DMS114 treated with DMSO at 0.1 percent for 48 hours (cell line): ENCODE data around the gene CFAP70.
"Not testable (repeated sequence)": the region's sequence is repeated elsewhere in the genome, so short reads cannot be mapped to it uniquely, and the experiment has no call there.

ENCODE experiments used
- DNase-seq: peaks from one replicate; lab custom pipeline; 2025; ENCODE audit not compliant: unreplicated experiment; lab: John Stamatoyannopoulos, UW

The CFAP70 gene

GRCh38 chr10:73340121-73340520, 18.5 kb downstream of the CFAP70 start:
- DNase-seq = no peak

DNA sequence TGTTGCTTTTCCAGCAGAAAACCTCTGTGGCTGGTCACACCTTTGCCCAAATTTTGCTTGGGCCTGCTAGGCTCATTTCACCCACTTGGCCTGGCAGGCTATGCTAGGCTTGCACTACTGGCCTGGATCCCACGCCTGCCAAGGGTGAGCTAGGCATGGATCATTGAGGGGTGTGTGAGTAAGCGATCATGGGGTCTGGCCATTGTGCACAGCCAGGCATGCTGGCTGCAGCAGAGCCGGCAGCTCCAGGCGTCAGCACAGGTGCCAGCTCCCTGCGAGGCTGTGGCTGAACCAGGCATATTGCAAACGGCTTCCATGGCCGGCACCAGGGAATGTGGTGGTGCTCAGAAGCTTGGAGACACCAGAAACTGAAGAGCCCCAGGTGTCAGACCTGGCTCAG, 19.2 kb downstream of the CFAP70 start:
- no peak for DNase-seq

- DNase-seq = no peak
These were observed 19.8 kb downstream of the CFAP70 start for GRCh38 chr10:73338801-73339368.

DNA sequence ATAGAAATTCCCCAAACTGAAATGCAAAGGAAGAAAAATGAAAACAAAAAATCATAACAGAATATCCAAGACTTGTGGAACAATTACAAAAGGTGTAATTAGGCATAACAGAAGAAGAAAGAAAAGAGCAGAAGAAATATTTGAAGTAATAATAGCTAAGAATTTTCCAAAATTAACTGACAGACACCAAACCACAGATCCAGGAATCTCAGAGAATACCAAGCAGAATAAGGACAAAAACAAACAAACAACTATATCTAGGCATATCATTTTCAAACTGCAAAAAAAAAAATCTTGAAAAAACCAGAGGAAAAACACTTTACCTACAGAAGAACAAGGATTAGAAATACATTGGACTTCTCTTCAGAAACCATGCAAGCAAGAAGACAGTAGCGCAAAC, 25.5 kb downstream of the CFAP70 start:
- DNase-seq = no peak

DNA sequence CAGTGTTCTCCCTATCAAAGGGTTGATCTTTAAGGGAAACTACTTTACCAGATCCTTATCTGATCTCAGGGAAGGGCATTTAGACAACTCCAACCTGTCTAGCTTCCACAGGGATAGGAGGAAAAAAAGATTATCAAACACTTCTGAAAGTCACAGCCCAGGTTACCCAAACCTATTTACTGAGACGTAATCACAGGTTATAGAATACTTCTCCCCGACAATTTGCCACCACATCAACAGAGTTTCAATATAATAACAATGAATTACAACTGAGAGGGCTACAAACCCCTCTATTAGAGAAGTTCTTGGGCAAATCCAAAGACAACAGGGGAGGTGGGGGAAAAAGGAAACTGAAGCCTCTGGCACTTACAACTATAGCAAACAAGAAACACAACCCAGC, 26.3 kb downstream of the CFAP70 start:
- no peak for DNase-seq

DNA sequence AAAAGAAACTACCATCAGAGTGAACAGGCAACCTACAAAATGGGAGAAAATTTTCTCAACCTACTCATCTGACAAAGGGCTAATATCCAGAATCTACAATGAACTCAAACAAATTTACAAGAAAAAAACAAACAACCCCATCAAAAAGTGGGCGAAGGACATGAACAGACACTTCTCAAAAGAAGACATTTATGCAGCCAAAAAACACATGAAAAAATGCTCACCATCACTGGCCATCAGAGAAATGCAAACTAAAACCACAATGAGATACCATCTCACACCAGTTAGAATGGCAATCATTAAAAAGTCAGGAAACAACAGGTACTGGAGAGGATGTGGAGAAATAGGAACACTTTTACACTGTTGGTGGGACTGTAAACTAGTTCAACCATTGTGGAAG, 30.1 kb downstream of the CFAP70 start:
- DNase-seq = not testable (repeated sequence)

DNA sequence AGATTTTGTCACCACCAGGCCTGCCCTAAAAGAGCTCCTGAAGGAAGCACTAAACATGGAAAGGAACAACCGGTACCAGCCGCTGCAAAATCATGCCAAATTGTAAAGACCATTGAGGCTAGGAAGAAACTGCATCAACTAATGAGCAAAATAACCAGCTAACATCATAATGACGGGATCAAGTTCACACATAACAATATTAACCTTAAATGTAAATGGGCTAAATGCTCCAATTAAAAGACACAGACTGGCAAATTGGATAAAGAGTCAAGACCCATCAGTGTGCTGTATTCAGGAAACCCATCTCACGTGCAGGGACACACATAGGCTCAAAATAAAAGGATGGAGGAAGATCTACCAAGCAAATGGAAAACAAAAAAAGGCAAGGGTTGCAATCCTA, 33.4 kb downstream of the CFAP70 start:
- DNase-seq = not testable (repeated sequence)

GRCh38 chr10:73323582-73323981, 35.1 kb downstream of the CFAP70 start:
- not testable (repeated sequence) for DNase-seq

DNA sequence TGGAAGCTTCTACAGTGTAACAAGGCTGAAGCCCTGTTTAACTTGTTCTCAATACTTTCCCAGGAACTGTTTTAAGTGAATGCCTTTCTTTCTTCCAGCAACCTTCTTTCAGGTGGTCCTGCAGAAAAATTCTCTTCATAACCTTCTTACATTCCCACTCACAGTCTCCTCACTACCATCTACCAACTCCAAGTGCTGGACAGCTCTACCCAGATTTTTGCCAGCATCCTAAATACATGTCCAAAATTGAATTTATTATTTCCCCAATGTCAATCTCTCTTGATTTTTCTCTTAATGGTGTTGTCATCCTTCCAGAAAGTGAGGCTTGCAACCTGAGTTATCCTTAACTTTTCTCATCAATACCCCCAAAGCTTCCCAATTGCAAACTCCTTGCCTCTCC, 48.2 kb downstream of the CFAP70 start:
- no peak for DNase-seq

DNA sequence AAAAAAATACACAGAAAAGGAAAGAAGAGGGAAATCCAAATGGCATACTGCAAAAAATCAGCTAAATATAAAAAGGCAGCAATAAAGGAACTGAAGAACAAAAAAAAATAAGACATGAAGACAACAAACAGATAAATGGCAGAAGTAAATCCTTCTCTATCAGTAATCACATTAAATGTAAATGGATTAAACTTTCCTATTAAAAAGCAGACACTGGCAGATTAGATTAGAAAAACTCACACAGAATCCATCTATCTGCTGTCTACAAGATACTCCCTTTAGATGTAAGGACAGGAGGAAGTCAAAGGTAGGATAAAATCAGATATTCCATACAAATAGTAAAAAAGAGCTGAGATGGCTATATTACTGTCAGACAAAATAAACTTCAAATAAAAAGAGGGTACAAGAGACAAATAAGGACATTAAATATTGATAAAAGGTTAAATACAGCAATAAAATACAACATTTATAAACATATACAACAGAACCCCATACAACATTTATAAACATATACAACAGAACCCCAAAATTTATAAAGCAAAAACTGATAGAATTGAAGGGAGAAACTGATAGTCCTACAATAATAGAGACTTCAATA, 51.4 kb downstream of the CFAP70 start:
- DNase-seq = no peak

GRCh38 chr10:73306171-73306708, 52.4 kb downstream of the CFAP70 start:
- no peak for DNase-seq

DNA sequence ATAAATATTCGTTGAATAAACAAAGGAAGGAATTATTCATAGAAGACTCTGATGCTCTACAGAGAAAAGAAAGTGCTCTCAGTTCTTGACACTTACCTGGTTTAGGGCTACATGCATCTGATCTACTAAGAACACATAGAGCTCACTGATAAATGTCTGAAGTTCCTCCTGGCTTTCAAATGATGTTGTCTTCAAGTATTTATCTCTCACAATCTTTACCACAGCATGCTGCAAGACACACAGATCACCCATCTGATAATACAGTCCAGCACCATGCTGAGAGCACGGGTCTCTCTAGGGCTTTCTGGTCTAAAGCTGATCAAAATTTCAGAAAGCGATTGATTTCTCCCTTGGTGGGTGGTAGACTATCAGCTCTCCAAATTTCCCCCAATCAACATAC, 61.7 kb downstream of the CFAP70 start:
- no peak for DNase-seq

DNA sequence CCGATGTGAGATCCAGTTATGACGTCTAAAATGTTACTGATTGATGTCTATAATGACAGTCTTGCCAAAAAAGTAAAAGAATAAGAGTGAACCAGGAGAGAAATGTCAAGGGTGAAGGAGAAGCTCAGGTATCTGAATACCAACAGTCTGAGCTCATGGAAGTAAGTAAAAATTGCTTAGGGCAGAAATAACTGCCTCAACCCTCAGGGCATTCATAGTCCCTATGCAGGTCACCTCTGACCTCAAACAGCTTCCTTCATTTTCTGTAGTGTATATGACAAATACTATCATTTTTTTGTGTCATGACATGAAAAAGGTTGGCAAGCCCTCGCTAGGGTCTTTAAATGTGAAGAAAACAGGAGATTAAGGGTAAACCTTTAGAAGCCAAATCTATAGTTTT, 65.2 kb downstream of the CFAP70 start:
- DNase-seq = no peak

- DNase-seq = no peak
These were observed 68.7 kb downstream of the CFAP70 start for GRCh38 chr10:73289958-73290357.

DNA sequence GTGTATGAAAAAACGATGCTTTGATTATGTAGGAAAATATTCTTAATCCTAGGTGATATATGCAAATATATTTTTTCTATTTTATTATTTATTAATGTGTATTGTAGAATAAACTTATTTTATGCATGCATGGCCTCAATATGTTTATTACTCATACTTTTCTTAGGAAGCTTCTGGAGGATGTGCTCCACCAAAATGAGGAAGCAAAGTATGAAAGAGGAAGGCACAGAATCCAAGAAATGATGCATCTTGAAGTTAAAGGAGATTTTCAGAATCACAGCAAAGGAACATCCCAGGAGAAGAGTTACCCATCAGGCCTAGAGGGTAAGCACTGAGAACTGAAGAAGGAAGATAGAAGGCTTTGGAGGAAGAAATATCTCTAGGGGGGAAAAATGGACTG, 71.2 kb downstream of the CFAP70 start:
- DNase-seq = no peak

- DNase-seq = no peak
These were observed 77.6 kb downstream of the CFAP70 start for GRCh38 chr10:73281097-73281496.

DNA sequence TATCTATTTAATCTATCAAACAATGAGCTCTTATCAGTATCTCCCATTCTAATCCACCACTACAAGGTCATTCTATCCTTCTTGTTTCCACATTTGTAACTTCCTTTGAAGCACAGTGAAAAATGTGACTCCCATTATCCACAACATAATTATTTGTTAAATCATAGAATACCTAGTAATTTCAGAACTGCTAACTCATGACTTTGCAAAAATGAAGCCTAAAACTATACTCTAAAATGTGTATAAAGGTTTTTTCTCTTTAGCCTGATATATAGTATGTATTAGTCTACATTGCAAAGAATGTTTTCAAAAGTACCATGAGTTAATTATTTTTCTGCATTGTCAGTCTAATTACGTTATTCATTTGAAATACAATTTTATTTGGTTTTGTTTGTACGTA, 94.2 kb downstream of the CFAP70 start:
- no peak for DNase-seq

GRCh38 chr10:73263693-73264347, 94.8 kb downstream of the CFAP70 start:
- peak; percentile 47 for DNase-seq

- DNase-seq = no peak
These were observed 95.6 kb downstream of the CFAP70 start for GRCh38 chr10:73262880-73263555.

DNA sequence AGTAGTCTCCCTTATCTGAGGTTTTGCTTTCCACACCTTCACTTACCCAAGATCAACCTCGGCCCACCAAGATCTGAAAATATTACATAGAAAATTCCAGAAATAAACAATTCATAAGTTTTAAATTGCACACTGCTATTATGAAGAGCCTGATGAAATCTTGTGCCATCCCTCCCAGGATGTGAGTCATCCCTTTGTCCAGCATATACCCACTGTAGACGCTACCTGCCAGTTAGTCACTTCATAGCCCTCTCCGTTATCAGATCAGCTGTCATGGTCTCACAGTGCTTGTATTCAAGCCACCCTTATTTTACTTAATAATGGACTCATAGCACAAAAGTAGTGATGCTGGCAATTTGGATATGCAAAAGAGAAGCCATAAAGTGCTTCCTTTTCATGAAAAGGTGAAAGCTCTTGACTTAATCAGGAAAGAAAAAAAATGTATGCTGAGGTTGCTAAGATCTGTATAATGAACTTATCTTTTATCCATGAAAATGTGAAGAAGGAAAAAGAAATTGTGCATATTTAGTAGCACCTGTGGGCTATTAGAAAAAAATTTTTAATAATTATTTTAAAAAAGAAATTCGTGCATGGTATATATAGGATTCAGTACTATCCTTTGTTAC, 96.4 kb downstream of the CFAP70 start:
- DNase-seq = no peak

DNA sequence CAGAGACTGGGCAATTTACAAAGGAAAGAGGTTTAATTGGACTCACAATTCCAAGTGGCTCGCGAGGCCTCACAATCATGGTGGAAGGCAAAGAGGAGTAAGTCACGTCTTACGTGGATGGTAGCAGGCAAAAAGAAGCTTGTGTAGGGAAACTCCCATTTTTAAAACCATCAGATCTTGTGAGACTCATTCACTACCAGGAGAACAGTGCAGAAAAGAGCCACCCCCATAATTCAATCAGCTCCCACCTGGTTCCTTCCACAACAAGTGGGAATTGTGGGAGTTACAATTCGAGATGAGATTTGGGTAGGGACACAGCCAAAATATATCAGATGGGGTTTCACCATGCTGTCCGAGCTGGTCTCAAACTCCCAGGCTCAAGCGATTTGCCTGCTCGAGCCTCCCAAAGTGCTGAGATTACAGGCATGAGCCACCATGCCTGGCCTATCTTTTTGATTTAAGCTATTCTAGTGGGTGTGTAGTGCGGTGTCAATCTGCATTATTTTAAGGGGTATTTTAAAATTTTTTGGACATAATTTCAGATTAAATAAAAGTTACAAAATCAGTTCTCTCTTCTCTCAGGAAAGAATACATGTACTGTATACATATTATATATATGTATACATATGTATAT, 97.2 kb downstream of the CFAP70 start:
- no peak for DNase-seq
